ENCODE data around the gene SETDB1.

The SETDB1 gene

GRCh38 chr1:151006327-151007052 is 80.3 kb downstream of the SETDB1 start, which contains the start of gene MINDY1:
MINDY1 (minus strand) TSS chr1:151006902; CDS start chr1:151002617, 4,285 bp downstream.
- peak; percentile 94 for DNase-seq

GRCh38 chr1:151007853-151008243 is 81.7 kb downstream of the SETDB1 start:
- no peak for DNase-seq

GRCh38 chr1:151008244-151009205 is 82.4 kb downstream of the SETDB1 start, which contains the start of gene PRUNE1:
PRUNE1 (plus strand) TSS chr1:151008449; CDS start chr1:151008633, 184 bp downstream.
- peak; percentile 97 for DNase-seq

GRCh38 chr1:151009206-151009587 is 83.0 kb downstream of the SETDB1 start:
- DNase-seq: no peak

DNA sequence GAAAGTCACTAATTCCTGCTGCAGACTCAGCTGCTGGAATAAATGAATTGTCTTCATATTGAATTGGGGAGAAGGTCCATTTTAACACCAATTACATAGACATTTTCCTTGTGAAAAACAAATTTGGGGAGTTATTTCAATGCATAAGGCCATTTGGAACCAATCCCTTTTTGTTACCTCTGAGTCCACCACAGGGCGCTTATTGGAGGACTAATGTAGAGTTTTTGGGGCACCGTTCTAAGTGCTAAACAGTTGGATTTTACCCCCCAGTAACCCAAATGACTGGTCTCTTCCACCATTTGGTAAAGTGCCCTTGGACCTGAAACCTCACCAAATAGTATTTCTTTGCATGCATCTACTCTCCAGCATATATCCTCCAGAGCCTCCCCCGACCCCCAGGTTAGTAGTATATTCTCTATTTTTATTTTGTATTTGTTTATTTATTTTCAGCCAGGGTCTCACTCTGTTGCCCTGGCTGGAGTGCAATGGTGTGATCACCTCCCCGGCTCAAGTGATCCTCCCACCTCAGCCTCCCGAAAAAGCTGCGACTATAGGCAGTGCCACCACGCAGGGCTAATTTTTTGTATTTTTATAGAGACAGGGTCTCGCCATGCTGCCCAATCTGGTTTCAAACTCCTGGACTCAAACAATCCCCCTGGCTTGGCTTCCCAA is 83.6 kb downstream of the SETDB1 start:
- DNase-seq: no peak

- no peak for DNase-seq
Observed at GRCh38 chr1:151010346-151010726, 84.2 kb downstream of the SETDB1 start.

DNA sequence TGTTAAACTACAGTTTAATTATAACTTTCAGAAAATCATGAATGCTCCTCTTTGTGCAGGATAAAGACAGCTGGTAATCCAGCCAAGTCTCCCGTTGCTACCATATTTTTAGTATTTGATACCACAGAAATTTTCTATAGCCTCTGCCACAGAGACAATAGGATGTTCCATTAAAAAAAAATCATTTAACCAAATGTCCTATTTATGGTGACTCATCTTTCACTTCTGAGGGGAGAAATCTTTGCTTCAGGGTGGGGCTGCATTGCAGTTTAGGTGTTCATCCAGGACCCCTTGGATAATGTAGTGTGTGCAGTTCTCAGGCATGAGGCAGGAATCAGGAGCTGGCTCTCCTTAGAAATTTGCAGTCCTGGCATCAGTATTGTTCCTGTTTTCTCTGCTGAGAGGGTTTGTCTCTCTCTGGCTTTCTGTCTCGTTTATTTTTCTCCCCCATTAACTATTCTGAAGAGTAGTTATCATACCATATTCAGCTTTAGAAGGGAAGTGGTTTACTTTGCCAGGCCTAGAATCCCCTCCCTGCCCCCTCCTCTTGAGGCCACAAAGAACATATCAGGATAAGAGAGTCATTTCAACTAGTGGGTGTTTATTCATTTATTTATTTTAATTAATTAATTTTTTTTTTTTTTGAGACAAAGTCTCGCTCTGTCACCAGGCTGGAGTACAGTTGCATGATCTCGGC is 85.1 kb downstream of the SETDB1 start:
- no peak for DNase-seq

DNA sequence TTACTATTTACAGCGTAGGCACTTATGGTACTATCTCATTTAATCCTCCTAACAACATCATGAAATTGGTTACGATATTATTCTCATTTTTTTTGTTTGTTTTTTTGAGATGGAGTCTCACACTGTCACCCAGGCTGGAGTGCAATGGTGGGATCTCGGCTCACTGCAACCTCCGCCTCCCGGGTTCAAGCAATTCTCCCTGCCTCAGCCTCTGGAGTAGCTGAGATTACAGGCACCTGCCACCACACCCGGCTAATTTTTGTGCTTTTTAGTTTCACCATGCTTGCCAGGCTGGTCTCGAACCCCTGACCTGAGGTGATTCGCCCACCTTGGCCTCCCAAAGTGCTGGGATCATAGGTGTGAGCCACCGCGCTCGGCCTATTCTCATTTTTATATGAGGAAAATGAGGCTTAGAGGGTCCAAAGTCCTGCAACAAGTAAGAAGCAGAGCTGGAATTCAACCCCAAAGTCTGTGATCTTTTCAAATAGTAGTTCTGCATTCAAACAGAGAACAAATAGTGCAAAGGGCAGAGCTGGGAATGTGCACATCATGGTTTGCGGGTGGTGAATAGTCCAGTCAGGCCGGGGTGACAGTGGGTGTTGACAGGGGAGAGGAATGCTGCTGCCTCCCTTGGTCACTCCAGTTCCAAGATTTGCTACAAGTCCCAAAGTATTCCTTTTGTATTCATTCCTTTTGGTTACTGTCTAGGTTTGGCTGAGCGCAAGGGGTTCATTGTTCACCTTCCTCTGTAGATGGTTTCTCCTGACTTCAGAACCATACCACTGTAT is 86.7 kb downstream of the SETDB1 start:
- DNase-seq: no peak

- DNase-seq: no peak
Observed at GRCh38 chr1:151013518-151013917, 87.4 kb downstream of the SETDB1 start.
